ENCODE data around the gene HECTD2. TPM values are rescaled to one million over a fixed set of nuclear protein-coding genes. Genes with fewer than 3 reads are reported as not detected.

Gene HECTD2
- total RNA-seq, 1 experiment from 2014 or later = 2.0 TPM

DNA sequence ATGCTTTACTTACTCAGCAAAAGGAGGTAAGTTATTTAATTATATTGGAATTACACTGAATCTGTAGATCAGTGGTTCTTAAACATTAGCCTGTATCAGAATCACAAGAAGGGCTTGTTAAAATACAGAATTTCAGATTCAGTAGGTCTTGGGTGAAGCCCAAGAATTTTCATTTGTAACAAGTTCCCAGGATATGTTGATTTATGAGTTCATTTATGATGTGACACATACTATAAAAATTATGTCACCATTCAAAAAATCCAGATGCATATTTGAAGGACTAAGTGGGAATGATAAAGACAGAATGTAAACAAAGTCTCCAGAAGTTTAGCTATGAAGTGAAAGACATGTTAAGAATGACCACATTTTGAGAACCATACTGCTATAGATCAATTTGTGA, 52.3 kb downstream of the HECTD2 start:
- no peaks in the 10 kb centered on the region for H3K36me3 ChIP-seq (ENCODE audit: control insufficient read depth, insufficient read depth, low read length)
- H3K36me3 Mint-ChIP-seq (ENCODE audit: insufficient read depth, unreplicated experiment) = no peaks in the 10 kb centered on the region
- TF ChIP-seq, protein P1, sequence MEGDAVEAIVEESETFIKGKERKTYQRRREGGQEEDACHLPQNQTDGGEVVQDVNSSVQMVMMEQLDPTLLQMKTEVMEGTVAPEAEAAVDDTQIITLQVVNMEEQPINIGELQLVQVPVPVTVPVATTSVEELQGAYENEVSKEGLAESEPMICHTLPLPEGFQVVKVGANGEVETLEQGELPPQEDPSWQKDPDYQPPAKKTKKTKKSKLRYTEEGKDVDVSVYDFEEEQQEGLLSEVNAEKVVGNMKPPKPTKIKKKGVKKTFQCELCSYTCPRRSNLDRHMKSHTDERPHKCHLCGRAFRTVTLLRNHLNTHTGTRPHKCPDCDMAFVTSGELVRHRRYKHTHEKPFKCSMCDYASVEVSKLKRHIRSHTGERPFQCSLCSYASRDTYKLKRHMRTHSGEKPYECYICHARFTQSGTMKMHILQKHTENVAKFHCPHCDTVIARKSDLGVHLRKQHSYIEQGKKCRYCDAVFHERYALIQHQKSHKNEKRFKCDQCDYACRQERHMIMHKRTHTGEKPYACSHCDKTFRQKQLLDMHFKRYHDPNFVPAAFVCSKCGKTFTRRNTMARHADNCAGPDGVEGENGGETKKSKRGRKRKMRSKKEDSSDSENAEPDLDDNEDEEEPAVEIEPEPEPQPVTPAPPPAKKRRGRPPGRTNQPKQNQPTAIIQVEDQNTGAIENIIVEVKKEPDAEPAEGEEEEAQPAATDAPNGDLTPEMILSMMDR (IDR thresholded peaks at IDR 0.05; ENCODE audit: insufficient read depth in 1 of 2, low read depth in 1 of 2, low read length in 1 of 2, severe bottlenecking in 1 of 2, unreplicated experiment in 1 of 2) = no peak
- no peaks in the 10 kb centered on the region for H3K4me1 ChIP-seq
- DNase-seq = no peak
- no peaks in the 10 kb centered on the region for H3K27me3 ChIP-seq (replicated peaks; ENCODE audit: control insufficient read depth, insufficient read depth, low read length)
- ChIA-PET POLR2A (no interaction called here), CTCF (no interaction called here)
- no peak overlapping the region for H3K4me3 ChIP-seq (ENCODE audit: low read depth, low read length)
- H3K4me3 Mint-ChIP-seq (ENCODE audit: unreplicated experiment) = no peak overlapping the region
- intact Hi-C loops (cut with micrococcal nuclease; ENCODE audit: unreplicated experiment) = no loop called here
- no peaks in the 10 kb centered on the region for H3K9me3 Mint-ChIP-seq (ENCODE audit: unreplicated experiment)
- H3K27me3 Mint-ChIP-seq (ENCODE audit: insufficient read depth, unreplicated experiment) = no peaks in the 10 kb centered on the region
- BruUV-seq (replicated peaks) = no TSS peak
- no peaks in the 10 kb centered on the region for H3K9me3 ChIP-seq
- no peak overlapping the region for H3K27ac Mint-ChIP-seq (ENCODE audit: unreplicated experiment)
- H3K4me1 Mint-ChIP-seq (ENCODE audit: low read depth, unreplicated experiment) = no peaks in the 10 kb centered on the region

GRCh38 chr10:91464500-91464899, 54.4 kb downstream of the HECTD2 start:
- DNase-seq = no peak
- Mint-ChIP-seq H3K4me1 (ENCODE audit: low read depth, unreplicated experiment) (no peaks in the 10 kb centered on the region), H3K4me3 (ENCODE audit: unreplicated experiment) (no peak overlapping the region), H3K27me3 (ENCODE audit: insufficient read depth, unreplicated experiment) (peaks cover 2% of the 10 kb centered on the region), H3K9me3 (ENCODE audit: unreplicated experiment) (no peaks in the 10 kb centered on the region), H3K27ac (ENCODE audit: unreplicated experiment) (no peak overlapping the region), H3K36me3 (ENCODE audit: insufficient read depth, unreplicated experiment) (no peaks in the 10 kb centered on the region)
- Histone ChIP-seq H3K27me3 (replicated peaks; ENCODE audit: control insufficient read depth, insufficient read depth, low read length) (no peaks in the 10 kb centered on the region), H3K4me3 (ENCODE audit: low read depth, low read length) (no peak overlapping the region), H3K4me1 (no peaks in the 10 kb centered on the region), H3K9me3 (no peaks in the 10 kb centered on the region), H3K36me3 (ENCODE audit: control insufficient read depth, insufficient read depth, low read length) (no peaks in the 10 kb centered on the region)
- no TSS peak for BruUV-seq (replicated peaks)
- TF ChIP-seq, protein P1 (IDR thresholded peaks at IDR 0.05; ENCODE audit: insufficient read depth in 1 of 2, low read depth in 1 of 2, low read length in 1 of 2, severe bottlenecking in 1 of 2, unreplicated experiment in 1 of 2) = no peak
- ChIA-PET POLR2A (no interaction called here), CTCF (no interaction called here)
- intact Hi-C loops (cut with micrococcal nuclease; ENCODE audit: unreplicated experiment) = no loop called here

DNA sequence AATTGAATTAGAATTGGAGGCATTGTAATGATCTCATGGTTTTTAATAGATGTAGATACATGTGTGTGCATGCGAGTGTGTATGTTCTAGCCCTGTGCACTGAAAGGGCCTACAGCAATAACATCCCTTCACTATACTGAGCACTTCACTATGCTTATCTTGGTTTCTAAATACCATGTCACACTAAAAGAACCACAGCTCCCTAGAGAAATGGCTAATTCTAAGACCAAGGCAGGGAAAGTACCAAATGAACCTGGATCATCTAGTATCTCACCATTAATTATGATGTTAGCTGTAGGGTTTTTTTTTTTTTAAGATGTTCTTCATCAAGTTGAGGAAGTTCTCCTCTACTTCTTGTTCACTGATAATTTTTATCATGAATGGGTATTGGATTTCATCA, 55.1 kb downstream of the HECTD2 start:
- DNase-seq = no peak
- H3K36me3 Mint-ChIP-seq (ENCODE audit: insufficient read depth, unreplicated experiment) = no peaks in the 10 kb centered on the region
- intact Hi-C loops (cut with micrococcal nuclease; ENCODE audit: unreplicated experiment) = no loop called here
- Histone ChIP-seq H3K4me1 (no peaks in the 10 kb centered on the region), H3K36me3 (ENCODE audit: control insufficient read depth, insufficient read depth, low read length) (no peaks in the 10 kb centered on the region), H3K4me3 (ENCODE audit: low read depth, low read length) (no peak overlapping the region), H3K27me3 (replicated peaks; ENCODE audit: control insufficient read depth, insufficient read depth, low read length) (no peaks in the 10 kb centered on the region), H3K9me3 (no peaks in the 10 kb centered on the region)
- ChIA-PET CTCF (no interaction called here), POLR2A (no interaction called here)
- H3K27me3 Mint-ChIP-seq (ENCODE audit: insufficient read depth, unreplicated experiment) = peaks cover 6% of the 10 kb centered on the region
- TF ChIP-seq, protein P1 (IDR thresholded peaks at IDR 0.05; ENCODE audit: insufficient read depth in 1 of 2, low read depth in 1 of 2, low read length in 1 of 2, severe bottlenecking in 1 of 2, unreplicated experiment in 1 of 2) = no peak
- no peak overlapping the region for H3K27ac Mint-ChIP-seq (ENCODE audit: unreplicated experiment)
- H3K4me3 Mint-ChIP-seq (ENCODE audit: unreplicated experiment) = no peak overlapping the region
- BruUV-seq (replicated peaks) = no TSS peak
- no peaks in the 10 kb centered on the region for H3K4me1 Mint-ChIP-seq (ENCODE audit: low read depth, unreplicated experiment)
- no peaks in the 10 kb centered on the region for H3K9me3 Mint-ChIP-seq (ENCODE audit: unreplicated experiment)

All from Caco-2 (cell line).